Measurements from ENCODE around the gene FAT2.

FAT2 gene

DNA sequence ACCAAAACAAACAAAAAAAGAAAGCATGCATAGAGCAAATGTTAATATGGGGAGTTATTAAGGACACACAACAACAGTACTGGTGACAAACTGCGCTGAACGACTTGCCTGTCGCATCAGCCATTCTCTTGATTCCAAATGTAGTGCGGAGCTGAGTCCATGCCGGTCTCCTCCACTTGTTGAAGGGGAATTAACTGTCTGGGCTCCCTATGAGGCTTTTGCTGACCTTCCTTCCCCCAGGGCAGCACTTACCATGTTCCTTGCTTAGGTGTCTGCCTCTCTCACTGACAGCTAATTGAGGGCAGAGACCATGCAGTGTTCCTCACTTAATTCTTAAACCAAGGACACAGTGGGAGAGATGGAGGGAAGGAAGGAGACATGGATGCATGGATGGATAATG is 40.8 kb upstream of the FAT2 start:
- TF ChIP-seq, protein P1, sequence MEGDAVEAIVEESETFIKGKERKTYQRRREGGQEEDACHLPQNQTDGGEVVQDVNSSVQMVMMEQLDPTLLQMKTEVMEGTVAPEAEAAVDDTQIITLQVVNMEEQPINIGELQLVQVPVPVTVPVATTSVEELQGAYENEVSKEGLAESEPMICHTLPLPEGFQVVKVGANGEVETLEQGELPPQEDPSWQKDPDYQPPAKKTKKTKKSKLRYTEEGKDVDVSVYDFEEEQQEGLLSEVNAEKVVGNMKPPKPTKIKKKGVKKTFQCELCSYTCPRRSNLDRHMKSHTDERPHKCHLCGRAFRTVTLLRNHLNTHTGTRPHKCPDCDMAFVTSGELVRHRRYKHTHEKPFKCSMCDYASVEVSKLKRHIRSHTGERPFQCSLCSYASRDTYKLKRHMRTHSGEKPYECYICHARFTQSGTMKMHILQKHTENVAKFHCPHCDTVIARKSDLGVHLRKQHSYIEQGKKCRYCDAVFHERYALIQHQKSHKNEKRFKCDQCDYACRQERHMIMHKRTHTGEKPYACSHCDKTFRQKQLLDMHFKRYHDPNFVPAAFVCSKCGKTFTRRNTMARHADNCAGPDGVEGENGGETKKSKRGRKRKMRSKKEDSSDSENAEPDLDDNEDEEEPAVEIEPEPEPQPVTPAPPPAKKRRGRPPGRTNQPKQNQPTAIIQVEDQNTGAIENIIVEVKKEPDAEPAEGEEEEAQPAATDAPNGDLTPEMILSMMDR (IDR thresholded peaks at IDR 0.05; ENCODE audit: low read depth, low read length, missing control alignments): no peak
- no peak for DNase-seq (ENCODE audit: extremely low read depth, low read depth)
- no peak overlapping the region for H3K4me3 ChIP-seq (replicated peaks; ENCODE audit: low read depth, low read length)

- no peak overlapping the region for H3K4me3 ChIP-seq (replicated peaks; ENCODE audit: low read depth, low read length)
- TF ChIP-seq, protein P1 (IDR thresholded peaks at IDR 0.05; ENCODE audit: low read depth, low read length, missing control alignments): no peak
- DNase-seq (ENCODE audit: extremely low read depth, low read depth): no peak
Measured at GRCh38 chr5:151630088-151630487, 39.0 kb upstream of the FAT2 start.

DNA sequence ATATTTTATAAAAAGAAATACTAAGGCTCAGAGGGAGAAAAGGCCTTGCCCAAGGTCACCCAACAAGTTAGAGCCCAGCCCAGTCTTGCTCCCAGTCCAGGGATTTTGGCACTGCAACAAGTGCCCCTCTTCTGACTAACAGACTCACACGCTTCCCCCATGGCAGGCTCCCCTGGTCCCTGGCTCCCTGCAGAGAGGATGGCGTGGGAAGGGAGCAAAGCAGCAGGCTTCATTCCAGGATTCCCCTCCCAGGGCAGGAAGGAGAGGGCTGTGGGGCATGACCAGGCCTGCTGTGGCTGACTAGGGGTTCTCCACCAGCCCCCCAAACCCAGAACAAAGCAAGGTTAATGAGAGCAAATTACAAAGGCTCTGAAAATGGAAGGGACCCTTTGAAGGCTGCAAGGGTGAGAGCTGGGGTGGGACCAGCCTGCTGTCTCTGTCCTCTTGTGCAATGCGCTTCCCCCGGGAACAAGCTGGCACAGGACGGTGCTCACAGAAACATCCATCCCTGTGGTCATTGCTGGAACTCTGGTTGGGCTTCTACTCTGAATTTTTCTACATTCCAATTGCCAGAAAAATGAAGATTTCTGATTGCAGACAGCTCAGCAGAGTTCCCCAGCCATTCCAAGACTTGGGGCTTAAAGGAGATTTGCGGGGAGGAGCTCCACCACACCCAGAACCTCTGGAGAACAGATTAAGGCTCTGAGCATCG is 37.1 kb upstream of the FAT2 start:
- DNase-seq (ENCODE audit: extremely low read depth, low read depth): no peak
- H3K4me3 ChIP-seq (replicated peaks; ENCODE audit: low read depth, low read length): no peak overlapping the region
- TF ChIP-seq, protein P1 (IDR thresholded peaks at IDR 0.05; ENCODE audit: low read depth, low read length, missing control alignments): no peak

- no peak for DNase-seq (ENCODE audit: extremely low read depth, low read depth)
- no peak overlapping the region for H3K4me3 ChIP-seq (replicated peaks; ENCODE audit: low read depth, low read length)
- TF ChIP-seq, protein P1 (IDR thresholded peaks at IDR 0.05; ENCODE audit: low read depth, low read length, missing control alignments): no peak
Measured at GRCh38 chr5:151627650-151628049, 36.5 kb upstream of the FAT2 start.

GRCh38 chr5:151625285-151625684 is 34.2 kb upstream of the FAT2 start:
- no peak overlapping the region for H3K4me3 ChIP-seq (replicated peaks; ENCODE audit: low read depth, low read length)
- TF ChIP-seq, protein P1 (IDR thresholded peaks at IDR 0.05; ENCODE audit: low read depth, low read length, missing control alignments): no peak

DNA sequence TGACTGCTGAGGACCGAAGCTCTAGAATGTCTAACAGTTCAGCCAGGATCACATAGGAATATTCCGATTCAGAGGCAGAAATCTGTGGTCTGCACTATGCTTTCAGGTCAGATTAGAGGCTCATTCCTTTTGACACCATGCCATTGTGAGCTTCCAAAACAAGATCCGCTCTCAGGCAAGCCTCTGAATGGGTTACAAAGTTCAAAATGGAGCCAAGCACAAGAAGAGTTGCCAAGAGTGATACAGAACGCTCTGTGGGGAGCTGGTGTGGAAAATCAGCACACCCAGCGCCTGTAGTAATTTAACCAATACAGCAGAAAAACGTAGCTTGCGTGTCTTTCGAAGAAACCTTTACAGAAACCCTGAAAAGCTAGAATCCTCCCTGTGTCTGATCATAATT is 33.3 kb upstream of the FAT2 start:
- H3K4me3 ChIP-seq (replicated peaks; ENCODE audit: low read depth, low read length): no peak overlapping the region
- TF ChIP-seq, protein P1 (IDR thresholded peaks at IDR 0.05; ENCODE audit: low read depth, low read length, missing control alignments): no peak
- no peak for DNase-seq (ENCODE audit: extremely low read depth, low read depth)

More at GRCh38 chr5:151625285-151625684, 34.2 kb upstream of the FAT2 start:
- DNase-seq (ENCODE audit: extremely low read depth, low read depth): no peak

Measured in HFF-Myc (cell line).